AG04449 (cell line): Measurements from ENCODE around the gene FURIN.

ENCODE experiments used
- CTCF ChIA-PET: fragments of 350-600 bp; formaldehyde crosslinking; extraction: SDS; loops from one replicate; lab custom pipeline; 2021; ENCODE audit warnings: antibody characterized with exemption; lab: Yijun Ruan, JAX
- POLR2A ChIA-PET: fragments of 400-600, 350-600 bp; formaldehyde crosslinking; extraction: SDS; loops from one replicate; lab custom pipeline; 2020; ENCODE audit warnings: antibody characterized with exemption, inconsistent platforms; lab: Yijun Ruan, JAX
- DNase-seq: peaks from one replicate; pipeline ENCODE4 v3.0.0-alpha.2; 2010; ENCODE audit warnings: low read depth, low spot score
- H3K4me3 ChIP-seq: 2 replicates; pipeline ENCODE4 v1.5.1; 2011; ENCODE audit warnings: low read depth, mild to moderate bottlenecking, control low read depth, low read length
- CTCF ChIP-seq: IDR thresholded peaks from one replicate; pipeline ENCODE4 v1.5.1; 2011; ENCODE audit warnings: mild to moderate bottlenecking, moderate library complexity, low read length, control low read depth, inconsistent platforms; ENCODE audit not compliant: insufficient read depth; ENCODE audit errors: missing control alignments

Gene FURIN

GRCh38 chr15:90915216-90915807 is 46.9 kb downstream of the FURIN start:
- POLR2A ChIA-PET: interaction anchor here (0.6 kb wide), 1 partner anchor 13 kb away, joined by 4 read pairs; no protein-coding TSS in a partner anchor

DNA sequence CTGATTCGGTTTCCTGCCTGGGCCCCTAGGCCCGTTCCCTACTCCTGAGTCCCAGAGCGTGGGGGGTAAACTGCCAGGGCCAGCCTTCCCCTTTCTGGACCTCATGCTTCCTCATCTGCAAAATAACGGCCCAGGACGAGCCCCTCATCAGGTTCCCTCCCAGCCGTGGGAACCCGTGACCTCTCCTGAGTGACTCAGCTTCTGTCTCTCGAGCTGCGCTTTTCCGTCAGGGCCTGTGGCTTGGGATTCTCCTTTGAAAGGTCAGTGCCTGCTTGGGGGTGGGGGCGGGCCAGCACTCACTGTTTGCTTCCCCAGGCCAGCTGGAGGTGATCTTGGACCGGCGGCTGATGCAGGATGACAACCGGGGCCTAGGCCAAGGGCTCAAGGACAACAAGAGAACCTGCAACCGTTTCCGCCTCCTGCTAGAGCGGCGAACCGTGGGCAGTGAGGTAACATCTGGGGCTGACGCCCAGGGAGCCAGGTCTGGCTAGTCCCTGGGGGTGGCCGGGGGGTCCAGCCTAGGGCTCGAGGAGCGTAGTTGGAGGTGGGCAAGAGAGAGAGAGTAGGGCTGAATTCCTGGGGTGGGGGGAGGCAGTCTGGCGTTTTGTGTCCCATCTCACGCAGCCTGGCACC is 47.5 kb downstream of the FURIN start:
- TF ChIP-seq CTCF: no peak
- POLR2A ChIA-PET: interaction anchor here (0.6 kb wide), 1 partner anchor 13 kb away, joined by 4 read pairs; no protein-coding TSS in a partner anchor
- CTCF ChIA-PET: interaction anchor here (14.1 kb wide), 1 partner anchor 16 kb away, joined by 180 read pairs; the partner anchor contains the start of genes HDDC3 and UNC45A
- DNase-seq: no peak
- H3K4me3 ChIP-seq: no peak overlapping the region

More at GRCh38 chr15:90915216-90915807, 46.9 kb downstream of the FURIN start:
- H3K4me3 ChIP-seq: no peak overlapping the region
- CTCF ChIA-PET: interaction anchor here (14.1 kb wide), 1 partner anchor 17 kb away, joined by 180 read pairs; the partner anchor contains the start of genes HDDC3 and UNC45A
- DNase-seq: no peak
- TF ChIP-seq CTCF: no peak

DNA sequence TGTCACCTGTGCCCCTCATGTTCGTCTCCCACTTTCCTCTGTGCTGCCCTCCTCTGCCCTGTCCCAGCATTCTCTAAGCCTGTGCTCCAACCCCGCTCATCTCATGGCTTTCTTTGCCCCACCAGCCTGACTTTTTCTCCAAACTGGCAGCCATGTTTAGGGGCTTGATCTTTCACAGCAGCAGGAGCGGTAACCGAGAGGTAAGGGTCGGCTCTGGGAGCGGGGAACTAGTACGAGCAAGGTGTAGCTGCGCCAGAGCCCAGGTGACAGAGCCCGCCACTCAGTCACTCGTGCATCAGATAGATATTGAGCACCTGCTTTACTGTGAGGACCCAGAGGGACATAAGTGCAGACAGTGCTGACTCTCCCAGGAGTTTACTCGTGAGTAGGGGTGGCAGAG is 48.1 kb downstream of the FURIN start:
- CTCF ChIA-PET: interaction anchor here (14.1 kb wide), 1 partner anchor 16 kb away, joined by 180 read pairs; the partner anchor contains the start of genes HDDC3 and UNC45A
- H3K4me3 ChIP-seq: no peak overlapping the region
- DNase-seq: no peak
- POLR2A ChIA-PET: no interaction called here
- TF ChIP-seq CTCF: no peak

GRCh38 chr15:90917569-90917968 is 49.2 kb downstream of the FURIN start:
- ChIA-PET CTCF (interaction anchor here (14.1 kb wide), 1 partner anchor 15 kb away, joined by 180 read pairs; the partner anchor contains the start of genes HDDC3 and UNC45A), POLR2A (no interaction called here)
- DNase-seq: no peak
- no peak for TF ChIP-seq CTCF
- H3K4me3 ChIP-seq: no peak overlapping the region

- no peak for TF ChIP-seq CTCF
- ChIA-PET POLR2A (no interaction called here), CTCF (interaction anchor here (1.2 to 14.1 kb wide), 2 partner anchors 14 to 16 kb away, joined by 3 to 180 read pairs; partner anchors contain the start of genes HDDC3 and UNC45A)
- H3K4me3 ChIP-seq: no peak overlapping the region
- no peak for DNase-seq
Measured at GRCh38 chr15:90918034-90918788, 49.8 kb downstream of the FURIN start.
